ENCODE results near the gene MAP4K4. TPM values are rescaled to one million over a fixed set of nuclear protein-coding genes. Genes with fewer than 3 reads are reported as not detected.
A peak's percentile ranks its signal among the peaks of the same experiment; 100 is the strongest.

Gene MAP4K4
- total RNA-seq, 1 experiment from 2014 or later, result 132 TPM

DNA sequence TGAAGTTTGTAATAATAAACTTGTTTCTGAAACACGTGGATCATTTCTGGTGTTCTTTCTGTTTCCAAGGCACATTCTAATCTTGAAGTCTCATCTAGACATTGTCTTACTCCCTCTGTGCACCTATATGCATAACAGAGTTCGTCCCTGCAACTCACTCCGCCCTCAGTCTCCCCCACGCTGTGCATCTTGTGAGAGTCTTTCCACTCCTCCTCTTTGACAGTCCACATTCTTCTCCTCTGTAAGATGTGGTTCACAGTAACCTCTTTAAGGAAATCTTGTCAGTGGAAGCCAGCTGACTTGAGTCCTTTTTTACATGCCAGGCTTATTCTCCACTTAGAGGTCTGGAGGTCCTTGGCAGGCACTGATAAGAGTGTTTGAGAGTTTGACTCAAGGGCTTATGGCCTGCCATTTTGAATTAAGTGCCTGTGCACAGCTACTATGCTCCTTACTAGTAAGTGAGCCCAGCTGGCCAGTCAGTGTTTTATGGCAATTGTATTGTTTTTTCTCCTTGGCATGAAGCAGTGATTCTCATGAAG is 185.3 kb downstream of the MAP4K4 start:
- H3K23me2 ChIP-seq (ENCODE audit: insufficient read length, low read depth, low read length, poor library complexity, severe bottlenecking), result no peaks in the 10 kb centered on the region
- H3K27me3 Mint-ChIP-seq (ENCODE audit: low read depth), result no peaks in the 10 kb centered on the region
- no CpG with 5 or more reads among the region's 4 CpGs for WGBS (ENCODE audit: extremely low coverage, insufficient read length, low lambda C conversion rate)
- H2BK12ac ChIP-seq (ENCODE audit: insufficient read length, low read depth, low read length), result no peak overlapping the region
- DNase-seq, result no peak
- no peaks in the 10 kb centered on the region; a peak in 2 of 5 replicates for H3K9me3 Mint-ChIP-seq
- no peak overlapping the region for H3K18ac ChIP-seq (ENCODE audit: insufficient read length, low read depth, low read length)
- H3K9me3 ChIP-seq (ENCODE audit: control insufficient read depth, low read depth, low read length), result no peaks in the 10 kb centered on the region
- H2BK20ac ChIP-seq (ENCODE audit: low read depth, low read length, poor library complexity, severe bottlenecking), result no peak overlapping the region
- H3K79me2 ChIP-seq (ENCODE audit: insufficient read depth, low read length), result no peaks in the 10 kb centered on the region
- no peak overlapping the region for H4K91ac ChIP-seq (ENCODE audit: insufficient read length, low read depth, low read length)
- no peak overlapping the region for H2AFZ ChIP-seq (ENCODE audit: low read length)
- H2BK120ac ChIP-seq (ENCODE audit: low read depth, low read length, poor library complexity, severe bottlenecking), result no peak overlapping the region
- H3K4me1 Mint-ChIP-seq, result no peaks in the 10 kb centered on the region
- no peak overlapping the region for H3T11ph ChIP-seq (ENCODE audit: low read length)
- no peak overlapping the region for H3K4me3 Mint-ChIP-seq
- no peaks in the 10 kb centered on the region for H4K20me1 ChIP-seq (ENCODE audit: control insufficient read depth, insufficient read depth, insufficient read length)
- H3K36me3 Mint-ChIP-seq (ENCODE audit: insufficient read depth in 1 of 3, low read depth in 3 of 3), result peaks cover 41 to 73% (median 67%) of the 10 kb centered on the region in 3 experiments
- no peak overlapping the region for H4K5ac ChIP-seq (ENCODE audit: insufficient read length, low read depth, low read length)
- no peaks in the 10 kb centered on the region for H3K27me3 ChIP-seq (ENCODE audit: insufficient read depth, low read length)
- no peaks in the 10 kb centered on the region for H3K4me1 ChIP-seq (ENCODE audit: insufficient read depth, low read length)
- no peak overlapping the region for H3K56ac ChIP-seq (ENCODE audit: insufficient read length, low read depth, low read length)
- H2BK5ac ChIP-seq (ENCODE audit: insufficient read length, low read length), result no peak overlapping the region
- TF ChIP-seq, protein P1, sequence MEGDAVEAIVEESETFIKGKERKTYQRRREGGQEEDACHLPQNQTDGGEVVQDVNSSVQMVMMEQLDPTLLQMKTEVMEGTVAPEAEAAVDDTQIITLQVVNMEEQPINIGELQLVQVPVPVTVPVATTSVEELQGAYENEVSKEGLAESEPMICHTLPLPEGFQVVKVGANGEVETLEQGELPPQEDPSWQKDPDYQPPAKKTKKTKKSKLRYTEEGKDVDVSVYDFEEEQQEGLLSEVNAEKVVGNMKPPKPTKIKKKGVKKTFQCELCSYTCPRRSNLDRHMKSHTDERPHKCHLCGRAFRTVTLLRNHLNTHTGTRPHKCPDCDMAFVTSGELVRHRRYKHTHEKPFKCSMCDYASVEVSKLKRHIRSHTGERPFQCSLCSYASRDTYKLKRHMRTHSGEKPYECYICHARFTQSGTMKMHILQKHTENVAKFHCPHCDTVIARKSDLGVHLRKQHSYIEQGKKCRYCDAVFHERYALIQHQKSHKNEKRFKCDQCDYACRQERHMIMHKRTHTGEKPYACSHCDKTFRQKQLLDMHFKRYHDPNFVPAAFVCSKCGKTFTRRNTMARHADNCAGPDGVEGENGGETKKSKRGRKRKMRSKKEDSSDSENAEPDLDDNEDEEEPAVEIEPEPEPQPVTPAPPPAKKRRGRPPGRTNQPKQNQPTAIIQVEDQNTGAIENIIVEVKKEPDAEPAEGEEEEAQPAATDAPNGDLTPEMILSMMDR (conservative IDR thresholded peaks at IDR 0.05), result no peak
- H3K4ac ChIP-seq (ENCODE audit: low read depth, low read length), result no peak overlapping the region
- H3K14ac ChIP-seq (ENCODE audit: insufficient read depth, low read length), result no peak overlapping the region
- no peak overlapping the region for H3K9ac ChIP-seq (ENCODE audit: extremely low read depth, insufficient read length, low read length)
- H2BK15ac ChIP-seq (ENCODE audit: low read depth, low read length), result no peak overlapping the region
- no peaks in the 10 kb centered on the region for H3K79me1 ChIP-seq (ENCODE audit: insufficient read depth, low read depth, low read length, poor library complexity, severe bottlenecking)
- H3K4me2 ChIP-seq (ENCODE audit: insufficient read depth, insufficient read length, low read length), result no peak overlapping the region
- peak overlapping the region in 1 of 3 experiments; percentile 44; a peak in 1 of 7 replicates for H3K27ac Mint-ChIP-seq
- no peak overlapping the region for H3K23ac ChIP-seq (ENCODE audit: insufficient read length, low read depth, low read length)
- H4K8ac ChIP-seq (replicated peaks; ENCODE audit: insufficient read length, low read depth, low read length), result no peak overlapping the region
- H2AK5ac ChIP-seq (ENCODE audit: insufficient read length, low read length), result no peak overlapping the region
- no peak overlapping the region for H3K27ac ChIP-seq (ENCODE audit: insufficient read length, low read depth, low read length)

Measured in H9 (cell line).